ENCODE data around the gene SDC4. TPM values are rescaled to one million over a fixed set of nuclear protein-coding genes. Genes with fewer than 3 reads are reported as not detected.
A peak's percentile ranks its signal among the peaks of the same experiment; 100 is the strongest.

The SDC4 gene
- total RNA-seq, 6 experiments from 2014 or later, result 122 to 146 (median 135) TPM

GRCh38 chr20:45325371-45325770 lies 22.9 kb downstream of the SDC4 start:
- TF ChIP-seq, protein P1, sequence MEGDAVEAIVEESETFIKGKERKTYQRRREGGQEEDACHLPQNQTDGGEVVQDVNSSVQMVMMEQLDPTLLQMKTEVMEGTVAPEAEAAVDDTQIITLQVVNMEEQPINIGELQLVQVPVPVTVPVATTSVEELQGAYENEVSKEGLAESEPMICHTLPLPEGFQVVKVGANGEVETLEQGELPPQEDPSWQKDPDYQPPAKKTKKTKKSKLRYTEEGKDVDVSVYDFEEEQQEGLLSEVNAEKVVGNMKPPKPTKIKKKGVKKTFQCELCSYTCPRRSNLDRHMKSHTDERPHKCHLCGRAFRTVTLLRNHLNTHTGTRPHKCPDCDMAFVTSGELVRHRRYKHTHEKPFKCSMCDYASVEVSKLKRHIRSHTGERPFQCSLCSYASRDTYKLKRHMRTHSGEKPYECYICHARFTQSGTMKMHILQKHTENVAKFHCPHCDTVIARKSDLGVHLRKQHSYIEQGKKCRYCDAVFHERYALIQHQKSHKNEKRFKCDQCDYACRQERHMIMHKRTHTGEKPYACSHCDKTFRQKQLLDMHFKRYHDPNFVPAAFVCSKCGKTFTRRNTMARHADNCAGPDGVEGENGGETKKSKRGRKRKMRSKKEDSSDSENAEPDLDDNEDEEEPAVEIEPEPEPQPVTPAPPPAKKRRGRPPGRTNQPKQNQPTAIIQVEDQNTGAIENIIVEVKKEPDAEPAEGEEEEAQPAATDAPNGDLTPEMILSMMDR (IDR thresholded peaks at IDR 0.05), result no peak
- DNase-seq, result no peak
- Mint-ChIP-seq H3K9me3 (no peaks in the 10 kb centered on the region), H3K4me1 (ENCODE audit: low read depth) (no peaks in the 10 kb centered on the region; the same call in 1 of the 2 replicates), H3K27ac (peak overlapping the region; percentile 29; the same call in 1 of the 2 replicates), H3K27me3 (ENCODE audit: insufficient read depth) (peaks cover 4% of the 10 kb centered on the region), H3K4me3 (no peak overlapping the region), H3K36me3 (ENCODE audit: low read depth) (peaks cover 7% of the 10 kb centered on the region)

DNA sequence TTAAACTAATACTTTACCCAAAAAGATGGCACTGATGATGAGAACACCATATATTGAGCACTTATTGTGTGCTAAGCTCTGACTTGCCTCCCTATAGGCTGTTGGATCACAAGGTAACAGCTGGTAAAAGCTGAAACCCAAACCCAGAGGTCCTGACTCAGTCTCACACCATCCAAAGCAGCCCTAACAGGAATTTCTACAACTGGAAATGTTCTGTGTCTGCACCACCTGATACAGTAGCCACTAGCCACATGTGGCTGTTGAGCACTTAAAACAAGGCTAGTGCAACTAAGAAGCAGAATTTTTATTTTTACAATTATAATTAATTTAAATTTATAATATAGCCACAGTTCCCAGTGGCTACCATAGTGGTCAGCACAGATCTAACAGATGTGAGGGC lies 24.5 kb downstream of the SDC4 start:
- TF ChIP-seq, protein P1 (IDR thresholded peaks at IDR 0.05), result no peak
- Mint-ChIP-seq H3K36me3 (ENCODE audit: low read depth) (no peaks in the 10 kb centered on the region; the same call in 1 of the 2 replicates), H3K27me3 (ENCODE audit: insufficient read depth) (peaks cover 4% of the 10 kb centered on the region), H3K4me1 (ENCODE audit: low read depth) (peaks cover 6% of the 10 kb centered on the region; the same call in 1 of the 2 replicates), H3K4me3 (no peak overlapping the region), H3K27ac (peak overlapping the region; percentile 26; the same call in 1 of the 2 replicates), H3K9me3 (no peaks in the 10 kb centered on the region)
- DNase-seq, result peak; percentile 15

- no peaks in the 10 kb centered on the region for H3K9me3 Mint-ChIP-seq
- H3K36me3 Mint-ChIP-seq (ENCODE audit: low read depth), result no peaks in the 10 kb centered on the region; the same call in 1 of the 2 replicates
- H3K27me3 Mint-ChIP-seq (ENCODE audit: insufficient read depth), result peaks cover 4% of the 10 kb centered on the region
- DNase-seq, result peak; percentile 10
- peak overlapping the region; percentile 26; the same call in 1 of the 2 replicates for H3K27ac Mint-ChIP-seq
- TF ChIP-seq, protein P1 (IDR thresholded peaks at IDR 0.05), result peak; percentile 27; the same call in 1 of the 2 replicates
- H3K4me1 Mint-ChIP-seq (ENCODE audit: low read depth), result peaks cover 6% of the 10 kb centered on the region; the same call in 1 of the 2 replicates
- no peak overlapping the region for H3K4me3 Mint-ChIP-seq
Measured at GRCh38 chr20:45322952-45323383, 25.3 kb downstream of the SDC4 start.

DNA sequence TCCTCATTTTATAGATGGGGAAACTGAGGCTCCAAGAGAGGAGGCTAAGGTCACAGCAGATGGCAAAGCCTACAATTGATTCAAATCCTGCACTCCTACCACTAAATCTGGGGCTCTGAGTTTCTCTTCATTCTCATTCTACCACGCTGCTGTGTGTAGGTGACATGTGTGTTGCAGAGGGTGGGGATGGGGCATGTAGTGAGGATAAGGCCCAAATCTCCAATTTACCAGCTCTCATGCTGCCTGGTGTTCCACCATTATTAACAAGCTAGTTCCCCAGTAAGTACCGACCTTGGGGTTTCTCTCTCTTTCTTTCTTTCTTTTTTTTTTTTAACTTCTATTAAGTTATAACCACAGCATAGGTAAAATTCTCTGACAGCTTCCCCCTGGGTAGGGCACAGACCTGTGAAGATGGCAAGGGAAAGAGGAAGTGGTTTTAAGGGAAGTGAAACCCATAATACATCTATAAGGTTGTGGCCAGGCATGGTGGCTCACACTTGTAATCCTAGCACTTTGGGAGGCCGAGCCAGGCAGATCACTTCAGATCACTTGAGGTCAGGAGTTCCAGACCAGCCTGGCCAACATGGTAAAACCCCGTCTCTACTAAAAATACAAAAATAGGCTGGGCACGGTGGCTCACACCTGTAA lies 27.2 kb downstream of the SDC4 start:
- Mint-ChIP-seq H3K4me1 (ENCODE audit: low read depth) (peaks cover 6% of the 10 kb centered on the region; the same call in 1 of the 2 replicates), H3K9me3 (no peaks in the 10 kb centered on the region), H3K36me3 (ENCODE audit: low read depth) (no peaks in the 10 kb centered on the region; the same call in 1 of the 2 replicates), H3K27ac (no peak overlapping the region), H3K27me3 (ENCODE audit: insufficient read depth) (peaks cover 16% of the 10 kb centered on the region), H3K4me3 (no peak overlapping the region)
- no peak for DNase-seq
- TF ChIP-seq, protein P1 (IDR thresholded peaks at IDR 0.05), result no peak

- H3K36me3 Mint-ChIP-seq (ENCODE audit: low read depth), result no peaks in the 10 kb centered on the region
- no peak for DNase-seq
- H3K9me3 Mint-ChIP-seq, result no peaks in the 10 kb centered on the region
- H3K27ac Mint-ChIP-seq, result no peak overlapping the region
- peaks cover 21% of the 10 kb centered on the region for H3K27me3 Mint-ChIP-seq (ENCODE audit: insufficient read depth)
- TF ChIP-seq, protein P1 (IDR thresholded peaks at IDR 0.05), result no peak
- H3K4me1 Mint-ChIP-seq (ENCODE audit: low read depth), result peaks cover 6% of the 10 kb centered on the region
- no peak overlapping the region for H3K4me3 Mint-ChIP-seq
Measured at GRCh38 chr20:45318948-45319347, 29.3 kb downstream of the SDC4 start.

Data from HFFc6 (cell line).